GM12865 (cell line): ENCODE measurements around the gene TLX2.

ENCODE experiments used
- DNase-seq: peaks from one replicate; pipeline ENCODE4 v3.0.0; 2010; ENCODE audit warnings: low read depth
- H3K4me3 ChIP-seq: 2 replicates; pipeline ENCODE4 v1.5.1; 2011; ENCODE audit warnings: mild to moderate bottlenecking, low read depth, low read length, control low read depth
- CTCF ChIP-seq: IDR thresholded peaks from 2 replicates; pipeline ENCODE4 v1.5.1; 2011; ENCODE audit warnings: low read length, control low read depth, low read depth, inconsistent platforms; ENCODE audit not compliant: insufficient read depth; ENCODE audit errors: missing control alignments

TLX2 gene

GRCh38 chr2:74562126-74562775, 48.0 kb downstream of the TLX2 start:
- no peak for TF ChIP-seq CTCF
- no peak overlapping the region for H3K4me3 ChIP-seq
- DNase-seq: no peak

GRCh38 chr2:74564222-74564621, 50.0 kb downstream of the TLX2 start:
- TF ChIP-seq CTCF: no peak
- H3K4me3 ChIP-seq: no peak overlapping the region
- DNase-seq: no peak

- TF ChIP-seq CTCF: no peak
- H3K4me3 ChIP-seq: no peak overlapping the region
These were observed 52.0 kb downstream of the TLX2 start for GRCh38 chr2:74566076-74566753.

GRCh38 chr2:74566754-74567085, 52.5 kb downstream of the TLX2 start:
- H3K4me3 ChIP-seq: no peak overlapping the region
- TF ChIP-seq CTCF: no peak
- peak; percentile 56 for DNase-seq

More at GRCh38 chr2:74566076-74566753, 52.0 kb downstream of the TLX2 start:
- no peak for DNase-seq
